ENCODE results near the gene AATK.

DNA sequence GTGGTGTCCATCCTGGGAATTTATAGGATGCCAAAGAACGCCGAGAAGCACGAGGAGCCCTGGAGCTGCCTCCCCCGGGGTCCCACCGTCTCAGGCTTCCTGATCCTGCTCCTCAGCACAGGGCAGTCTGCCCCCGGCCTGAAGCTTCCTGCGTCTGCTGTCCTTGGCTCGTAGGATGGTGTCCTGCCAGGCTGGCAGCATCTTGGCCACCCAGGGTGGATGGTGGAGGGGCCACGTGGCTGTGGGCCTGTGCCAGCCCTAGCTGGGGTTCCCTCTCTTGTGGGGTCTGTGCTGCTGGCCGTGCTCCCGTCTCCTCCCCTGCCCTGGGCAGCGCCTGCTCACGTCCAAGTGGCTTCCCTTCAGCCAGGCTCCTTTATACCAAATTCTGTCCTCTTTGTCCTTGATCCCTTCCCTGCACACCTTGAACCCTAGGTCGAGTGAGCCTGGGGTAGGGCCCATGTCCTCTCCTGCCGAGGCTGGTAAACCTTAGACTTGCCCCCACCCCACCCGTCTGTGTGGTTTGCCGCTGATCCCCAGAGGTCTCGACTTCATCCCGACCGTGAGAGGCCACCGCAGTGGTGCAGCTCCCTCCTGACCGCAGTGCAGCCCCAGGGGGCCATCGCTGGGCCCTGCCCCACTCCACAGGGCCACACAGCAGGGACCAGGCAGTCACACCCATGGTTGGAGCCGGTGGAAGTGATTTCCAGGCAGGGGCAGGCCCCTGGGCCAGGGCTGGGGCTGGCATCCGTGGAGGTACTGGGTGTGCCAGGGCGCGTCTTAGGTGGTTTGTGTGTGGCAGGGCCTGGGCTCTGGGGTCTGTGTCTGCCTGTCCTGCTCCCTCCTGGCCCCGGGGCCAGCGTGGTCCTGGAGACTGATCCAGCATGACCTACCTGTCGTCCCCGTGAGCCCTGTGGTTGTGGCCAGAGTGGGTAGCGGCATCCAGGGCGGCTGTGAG is 84.5 kb downstream of the AATK start:
- TF ChIP-seq CTCF (IDR thresholded peaks at IDR 0.05) (no peak), POLR2A (IDR thresholded peaks at IDR 0.05) (no peak)
